ENCODE data around the gene DNAH3. TPM values are rescaled to one million over a fixed set of nuclear protein-coding genes. Genes with fewer than 3 reads are reported as not detected.

DNAH3 gene
- total and polyA plus RNA-seq, 2 of the 8 experiments (the other 6 are each of a cell fraction or from before 2014, with no cell fraction given): 0.57 to 0.71 TPM

DNA sequence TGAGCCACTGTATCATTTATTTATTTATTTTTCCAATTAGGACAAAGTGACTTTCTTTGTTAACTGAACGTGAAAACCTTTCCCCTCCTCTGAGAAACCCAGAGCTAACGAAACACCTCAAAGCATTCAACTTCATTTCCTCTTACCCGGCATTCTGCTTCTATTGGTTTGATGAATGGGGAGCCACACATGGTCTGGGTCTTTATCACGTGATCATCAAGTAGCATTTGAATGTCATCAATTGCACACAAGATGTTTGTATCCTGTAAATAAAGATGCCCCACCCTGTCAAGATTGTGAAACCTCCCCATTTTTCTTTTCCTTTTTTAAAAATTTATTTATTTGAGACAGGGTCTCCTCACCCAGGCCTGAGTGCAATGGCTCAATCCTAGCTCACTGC, 80.1 kb downstream of the DNAH3 start (continued):
- TF ChIP-seq PHF8 (conservative IDR thresholded peaks at IDR 0.05; ENCODE audit: low read depth, low read length): no peak
- no peak for TF ChIP-seq TAF1 (IDR thresholded peaks at IDR 0.05; ENCODE audit: low read depth, low read length)
- TF ChIP-seq, protein P1, sequence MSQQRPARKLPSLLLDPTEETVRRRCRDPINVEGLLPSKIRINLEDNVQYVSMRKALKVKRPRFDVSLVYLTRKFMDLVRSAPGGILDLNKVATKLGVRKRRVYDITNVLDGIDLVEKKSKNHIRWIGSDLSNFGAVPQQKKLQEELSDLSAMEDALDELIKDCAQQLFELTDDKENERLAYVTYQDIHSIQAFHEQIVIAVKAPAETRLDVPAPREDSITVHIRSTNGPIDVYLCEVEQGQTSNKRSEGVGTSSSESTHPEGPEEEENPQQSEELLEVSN (IDR thresholded peaks at IDR 0.05): no peak
- no peak for TF ChIP-seq POLR2A (IDR thresholded peaks at IDR 0.05; ENCODE audit: control extremely low read depth in 1 of 2, low read depth in 2 of 2, low read length in 2 of 2)
- no peak for TF ChIP-seq CHD2 (IDR thresholded peaks at IDR 0.05; ENCODE audit: low read length)

Measured in H1 (cell line).